ENCODE measurements around the gene INF2. TPM values are rescaled to one million over a fixed set of nuclear protein-coding genes. Genes with fewer than 3 reads are reported as not detected.

The INF2 gene
- total RNA-seq, 1 experiment from 2014 or later, result 58.3 TPM

- Mint-ChIP-seq H3K4me1 (peaks cover 0 to 3% of the 10 kb centered on the region in 2 experiments; a peak in 1 of 4 replicates), H3K27ac (no peak overlapping the region), H3K27me3 (ENCODE audit: low read depth) (peaks cover 25% of the 10 kb centered on the region), H3K9me3 (peaks cover 0 to 3% of the 10 kb centered on the region in 2 experiments; a peak in 1 of 5 replicates), H3K4me3 (no peak overlapping the region), H3K36me3 (ENCODE audit: insufficient read depth in 1 of 3, low read depth in 3 of 3) (no peaks in the 10 kb centered on the region; a peak in 1 of 7 replicates)
- Histone ChIP-seq H3K27me3 (ENCODE audit: insufficient read depth, low read length) (no peaks in the 10 kb centered on the region; the same call in 1 of the 2 replicates), H2BK20ac (ENCODE audit: low read depth, low read length, poor library complexity, severe bottlenecking) (no peak overlapping the region), H3K23ac (ENCODE audit: insufficient read length, low read depth, low read length) (no peak overlapping the region), H3K79me2 (ENCODE audit: insufficient read depth, low read length) (no peaks in the 10 kb centered on the region), H2BK15ac (ENCODE audit: low read depth, low read length) (no peak overlapping the region), H2BK5ac (ENCODE audit: insufficient read length, low read length) (no peak overlapping the region), H3K4me1 (ENCODE audit: insufficient read depth, low read length) (no peaks in the 10 kb centered on the region), H3K4ac (ENCODE audit: low read depth, low read length) (no peak overlapping the region), H3K56ac (ENCODE audit: insufficient read length, low read depth, low read length) (no peak overlapping the region), H4K91ac (ENCODE audit: insufficient read length, low read depth, low read length) (no peak overlapping the region), H2AK5ac (ENCODE audit: insufficient read length, low read length) (no peak overlapping the region), H2AFZ (ENCODE audit: low read length) (no peak overlapping the region), H4K5ac (ENCODE audit: insufficient read length, low read depth, low read length) (no peak overlapping the region), H2BK12ac (ENCODE audit: insufficient read length, low read depth, low read length) (no peak overlapping the region), H3T11ph (ENCODE audit: low read length) (no peak overlapping the region), H3K9me3 (ENCODE audit: control insufficient read depth, low read depth, low read length) (no peaks in the 10 kb centered on the region), H2BK120ac (ENCODE audit: low read depth, low read length, poor library complexity, severe bottlenecking) (no peak overlapping the region), H3K79me1 (ENCODE audit: insufficient read depth, low read depth, low read length, poor library complexity, severe bottlenecking) (no peaks in the 10 kb centered on the region), H4K8ac (replicated peaks; ENCODE audit: insufficient read length, low read depth, low read length) (no peak overlapping the region), H3K9ac (ENCODE audit: extremely low read depth, insufficient read length, low read length) (no peak overlapping the region), H3K23me2 (ENCODE audit: insufficient read length, low read depth, low read length, poor library complexity, severe bottlenecking) (no peaks in the 10 kb centered on the region), H3K18ac (ENCODE audit: insufficient read length, low read depth, low read length) (no peak overlapping the region), H4K20me1 (ENCODE audit: control insufficient read depth, insufficient read depth, insufficient read length) (peaks cover 2% of the 10 kb centered on the region), H3K4me2 (ENCODE audit: insufficient read depth, insufficient read length, low read length) (no peak overlapping the region), H3K14ac (ENCODE audit: insufficient read depth, low read length) (no peak overlapping the region), H3K27ac (ENCODE audit: insufficient read length, low read depth, low read length) (no peak overlapping the region)
- no peak for DNase-seq
- WGBS (ENCODE audit: extremely low coverage, insufficient read length, low lambda C conversion rate), result no CpG with 5 or more reads among the region's 23 CpGs
- no peak for TF ChIP-seq CTCF (conservative IDR thresholded peaks at IDR 0.05)
Observed at GRCh38 chr14:104732931-104733681, 43.7 kb downstream of the INF2 start.

Data from H9 (cell line).